C4-2B (cell line): ENCODE results near the gene ZNF771.

ENCODE experiments used
- ZFX ChIP-seq: fragments of 450-650 bp; IDR thresholded peaks from 2 replicates; pipeline ENCODE4 v1.6.1; 2017
- TF ChIP-seq, protein P1 (sequence below): fragments of 450-650 bp; conservative IDR thresholded peaks from 2 replicates; pipeline ENCODE4 v1.5.1; 2017; ENCODE audit warnings: mild to moderate bottlenecking

DNA sequence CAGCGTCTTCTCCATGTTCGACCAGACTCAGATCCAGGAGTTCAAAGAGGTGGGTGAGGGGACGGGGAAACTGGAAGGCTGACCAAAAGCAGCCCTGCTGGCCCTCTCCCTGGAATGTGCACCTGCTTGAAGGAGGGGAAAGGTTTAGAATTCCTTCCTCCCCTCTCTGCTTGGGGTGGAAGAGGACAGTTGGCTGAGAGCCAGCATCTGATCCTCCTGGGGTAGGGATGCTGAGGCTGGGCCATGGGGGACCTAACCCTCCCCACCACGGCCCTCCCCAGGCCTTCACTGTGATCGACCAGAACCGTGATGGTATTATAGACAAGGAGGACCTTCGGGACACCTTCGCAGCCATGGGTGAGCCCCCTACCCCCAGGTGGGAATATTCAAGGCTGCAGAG is 31.5 kb upstream of the ZNF771 start:
- TF ChIP-seq, protein P1, sequence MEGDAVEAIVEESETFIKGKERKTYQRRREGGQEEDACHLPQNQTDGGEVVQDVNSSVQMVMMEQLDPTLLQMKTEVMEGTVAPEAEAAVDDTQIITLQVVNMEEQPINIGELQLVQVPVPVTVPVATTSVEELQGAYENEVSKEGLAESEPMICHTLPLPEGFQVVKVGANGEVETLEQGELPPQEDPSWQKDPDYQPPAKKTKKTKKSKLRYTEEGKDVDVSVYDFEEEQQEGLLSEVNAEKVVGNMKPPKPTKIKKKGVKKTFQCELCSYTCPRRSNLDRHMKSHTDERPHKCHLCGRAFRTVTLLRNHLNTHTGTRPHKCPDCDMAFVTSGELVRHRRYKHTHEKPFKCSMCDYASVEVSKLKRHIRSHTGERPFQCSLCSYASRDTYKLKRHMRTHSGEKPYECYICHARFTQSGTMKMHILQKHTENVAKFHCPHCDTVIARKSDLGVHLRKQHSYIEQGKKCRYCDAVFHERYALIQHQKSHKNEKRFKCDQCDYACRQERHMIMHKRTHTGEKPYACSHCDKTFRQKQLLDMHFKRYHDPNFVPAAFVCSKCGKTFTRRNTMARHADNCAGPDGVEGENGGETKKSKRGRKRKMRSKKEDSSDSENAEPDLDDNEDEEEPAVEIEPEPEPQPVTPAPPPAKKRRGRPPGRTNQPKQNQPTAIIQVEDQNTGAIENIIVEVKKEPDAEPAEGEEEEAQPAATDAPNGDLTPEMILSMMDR: no peak
- no peak for TF ChIP-seq ZFX
